GM21723 (cell line): Measurements from ENCODE around the gene BLTP3A.
"Not testable (repeated sequence)": the region's sequence is repeated elsewhere in the genome, so short reads cannot be mapped to it uniquely, and the experiment has no call there.

ENCODE experiments used
- ATAC-seq: cut with Tn5 transposase; IDR thresholded peaks from one replicate; pipeline ENCODE4 v1.9.1; 2021; ENCODE audit warnings: mild to moderate bottlenecking, moderate library complexity; ENCODE audit not compliant: unreplicated experiment

BLTP3A gene

DNA sequence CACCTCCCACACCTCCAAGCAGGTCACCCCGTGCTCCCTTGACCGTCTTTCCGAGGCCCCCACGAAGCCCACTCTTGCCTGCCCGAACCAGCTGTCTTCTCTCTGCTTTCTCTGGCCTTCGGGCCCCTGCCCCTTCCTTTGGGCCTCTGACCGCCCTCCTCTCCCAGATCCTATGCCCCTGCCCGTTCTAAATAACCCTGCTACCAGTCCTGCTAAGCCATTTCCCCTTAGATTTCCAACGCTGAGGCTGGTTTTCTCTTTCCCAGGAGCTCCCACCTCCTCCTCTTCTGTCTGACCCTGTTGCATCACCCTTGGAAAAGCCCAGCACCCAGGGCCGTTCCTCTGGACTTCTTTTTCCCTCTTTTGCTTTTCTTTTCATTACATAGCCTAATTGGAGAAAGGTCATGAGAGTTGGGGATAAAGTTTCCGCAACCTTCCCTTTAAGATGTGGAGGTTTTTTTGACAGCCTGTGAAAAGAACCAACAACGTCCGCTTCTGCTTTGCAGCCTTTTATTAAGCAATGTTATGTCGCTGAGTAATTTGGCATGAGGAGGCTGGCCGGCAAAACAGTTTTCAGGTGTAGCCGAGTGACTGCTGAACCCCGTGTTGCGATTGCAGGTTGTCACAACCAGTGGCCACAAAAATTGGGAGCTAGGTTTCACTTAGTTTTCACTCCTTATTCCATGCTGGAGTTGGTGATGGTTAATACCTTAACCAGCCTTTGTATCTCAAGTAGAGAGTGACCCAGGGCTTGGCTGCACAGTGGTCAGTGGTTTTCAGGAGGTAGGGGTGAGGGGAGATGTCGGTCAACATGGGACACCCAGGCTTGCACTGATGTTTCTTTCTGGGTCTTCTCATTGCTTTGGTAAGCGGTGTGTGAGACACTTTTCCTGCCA, 970 bp downstream of the BLTP3A start:
- peak; percentile 7 for ATAC-seq

- no peak for ATAC-seq
Observed at GRCh38 chr6:34793877-34794276, 2.0 kb downstream of the BLTP3A start.

DNA sequence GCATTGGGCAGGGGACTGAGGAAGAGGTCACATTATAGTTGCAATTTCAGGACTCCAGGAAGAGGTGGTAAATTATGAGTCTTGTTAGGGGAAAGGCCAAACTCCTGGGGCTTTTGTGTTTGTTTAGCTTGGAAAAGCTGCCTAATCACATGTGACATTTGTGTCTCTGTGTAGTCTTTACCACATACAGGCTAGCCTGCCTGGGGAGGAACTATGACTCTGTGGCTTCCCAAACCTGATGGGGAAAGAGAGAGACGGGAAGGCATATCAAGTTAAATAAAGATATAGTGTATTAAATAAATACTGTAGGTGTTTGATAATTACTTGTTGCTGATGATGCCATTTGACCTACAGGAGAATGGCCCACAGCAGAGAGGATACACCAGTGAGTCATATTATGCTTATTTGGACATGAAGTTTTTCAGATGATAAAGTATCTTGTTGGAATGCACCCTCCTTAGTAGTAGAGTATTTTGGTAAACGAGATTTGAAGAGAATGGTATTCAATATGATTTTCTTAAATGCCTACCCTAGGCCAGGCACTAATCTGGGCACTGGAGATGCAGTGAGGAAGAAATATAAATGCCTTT, 4.0 kb downstream of the BLTP3A start:
- no peak for ATAC-seq

DNA sequence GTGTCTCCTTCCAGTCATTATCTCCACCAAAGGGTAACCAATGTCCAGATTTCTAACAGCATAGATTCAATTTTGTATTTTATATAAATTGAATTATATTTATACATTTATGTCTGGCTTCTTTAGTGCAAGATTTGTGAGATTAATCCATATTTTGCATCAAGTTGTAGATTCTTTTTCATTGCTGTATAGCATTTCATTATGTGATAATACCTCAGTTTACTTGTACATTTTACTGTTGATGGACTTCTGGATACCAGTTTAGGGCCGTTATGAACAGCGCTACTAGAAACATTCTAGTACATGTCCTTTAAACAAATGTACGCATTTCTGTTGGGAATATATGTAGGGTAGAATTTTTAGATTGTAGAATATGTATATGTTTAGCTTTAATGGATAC, 6.2 kb downstream of the BLTP3A start:
- ATAC-seq = no peak

- ATAC-seq = no peak
Observed at GRCh38 chr6:34799547-34799946, 7.7 kb downstream of the BLTP3A start.

DNA sequence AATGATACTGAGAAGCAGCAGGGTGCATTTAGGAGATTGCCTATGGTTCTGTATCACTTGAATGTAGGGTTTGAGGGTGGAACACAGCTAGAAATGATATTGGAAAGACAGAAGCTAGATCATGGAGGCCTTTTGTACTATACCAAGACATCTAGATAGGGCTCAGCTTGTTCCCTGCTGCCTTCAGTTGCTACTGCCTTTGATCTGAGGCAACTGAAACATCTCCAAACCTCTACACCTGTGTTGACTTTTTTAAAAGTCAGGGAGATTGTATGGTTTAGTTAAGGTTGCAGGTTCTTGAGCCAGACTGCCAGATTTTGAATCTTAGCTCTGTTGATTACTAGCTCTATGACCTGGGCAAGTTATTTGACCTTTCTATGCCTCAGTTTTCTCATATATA, 12.7 kb downstream of the BLTP3A start:
- no peak for ATAC-seq

DNA sequence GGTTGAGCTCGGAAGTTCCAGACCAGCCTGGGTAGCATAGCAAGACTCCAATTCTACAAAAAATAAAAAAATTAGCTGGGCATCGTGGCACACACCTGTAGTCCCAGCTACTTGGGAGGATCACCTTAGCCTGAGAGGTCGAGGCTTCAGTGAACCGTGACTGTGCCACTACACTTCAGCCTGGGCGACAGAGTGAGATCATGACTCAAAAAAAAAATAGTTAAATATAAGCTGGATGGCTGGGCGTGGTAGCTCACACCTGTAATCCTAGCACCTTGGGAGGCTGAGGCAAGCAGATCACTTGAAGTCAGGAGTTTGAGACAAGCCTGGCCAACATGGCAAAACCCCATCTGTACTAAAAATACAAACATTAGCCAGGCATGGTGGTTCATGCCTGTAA, 13.2 kb downstream of the BLTP3A start:
- not testable (repeated sequence) for ATAC-seq

DNA sequence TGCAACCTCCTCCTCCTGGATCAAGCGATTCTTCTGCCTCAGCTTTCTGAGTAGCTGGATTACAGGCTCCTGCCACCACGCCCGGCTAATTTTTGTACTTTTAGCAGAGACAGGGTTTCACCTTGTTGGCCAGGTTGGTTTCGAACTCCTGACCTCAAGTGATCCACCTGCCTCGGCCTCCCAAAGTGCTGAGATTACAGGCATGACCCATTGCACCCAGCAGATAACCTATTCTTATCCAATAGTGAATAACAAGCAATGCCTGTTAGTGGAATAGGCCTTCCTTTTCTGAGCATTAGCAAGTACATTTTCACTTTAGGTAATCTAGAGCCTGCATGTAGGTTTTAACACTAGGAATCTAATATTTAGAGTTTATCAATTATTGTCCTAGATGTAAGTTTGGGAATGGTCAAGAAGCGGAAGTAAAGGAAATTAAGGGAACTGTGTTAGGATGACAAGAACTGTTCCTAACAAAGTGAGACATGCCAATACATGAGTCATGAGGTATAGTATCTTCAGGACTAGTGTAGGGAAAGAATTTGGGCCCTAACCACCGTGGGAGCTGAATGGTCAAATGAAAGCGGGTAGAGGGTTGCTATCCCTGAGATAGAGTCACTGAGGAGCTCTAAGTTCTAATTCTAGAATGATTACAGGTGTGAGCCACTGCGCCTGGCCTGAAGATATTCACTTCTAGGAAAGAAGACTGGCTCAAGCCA, 15.0 kb downstream of the BLTP3A start:
- no peak for ATAC-seq

GRCh38 chr6:34808473-34808872, 16.6 kb downstream of the BLTP3A start:
- ATAC-seq = not testable (repeated sequence)

DNA sequence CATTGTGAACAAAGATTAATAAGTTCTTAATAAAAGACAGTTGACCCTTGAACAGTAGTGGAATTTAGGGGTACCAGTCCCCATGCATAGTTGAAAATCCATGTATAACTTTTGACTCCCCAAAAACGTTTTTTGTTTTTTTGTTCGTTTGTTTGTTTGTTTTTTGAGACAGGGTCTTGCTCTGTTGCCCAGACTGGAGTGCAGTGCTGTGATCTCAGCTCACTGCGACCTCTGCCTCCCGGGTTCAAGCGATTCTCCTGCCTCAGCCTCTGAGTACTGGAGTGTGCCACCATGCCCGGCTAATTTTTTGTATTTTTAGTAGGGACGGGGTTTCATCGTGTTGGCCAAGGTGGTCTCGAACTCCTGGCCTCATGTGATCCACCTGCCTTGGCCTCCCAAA, 17.5 kb downstream of the BLTP3A start:
- ATAC-seq = not testable (repeated sequence)

DNA sequence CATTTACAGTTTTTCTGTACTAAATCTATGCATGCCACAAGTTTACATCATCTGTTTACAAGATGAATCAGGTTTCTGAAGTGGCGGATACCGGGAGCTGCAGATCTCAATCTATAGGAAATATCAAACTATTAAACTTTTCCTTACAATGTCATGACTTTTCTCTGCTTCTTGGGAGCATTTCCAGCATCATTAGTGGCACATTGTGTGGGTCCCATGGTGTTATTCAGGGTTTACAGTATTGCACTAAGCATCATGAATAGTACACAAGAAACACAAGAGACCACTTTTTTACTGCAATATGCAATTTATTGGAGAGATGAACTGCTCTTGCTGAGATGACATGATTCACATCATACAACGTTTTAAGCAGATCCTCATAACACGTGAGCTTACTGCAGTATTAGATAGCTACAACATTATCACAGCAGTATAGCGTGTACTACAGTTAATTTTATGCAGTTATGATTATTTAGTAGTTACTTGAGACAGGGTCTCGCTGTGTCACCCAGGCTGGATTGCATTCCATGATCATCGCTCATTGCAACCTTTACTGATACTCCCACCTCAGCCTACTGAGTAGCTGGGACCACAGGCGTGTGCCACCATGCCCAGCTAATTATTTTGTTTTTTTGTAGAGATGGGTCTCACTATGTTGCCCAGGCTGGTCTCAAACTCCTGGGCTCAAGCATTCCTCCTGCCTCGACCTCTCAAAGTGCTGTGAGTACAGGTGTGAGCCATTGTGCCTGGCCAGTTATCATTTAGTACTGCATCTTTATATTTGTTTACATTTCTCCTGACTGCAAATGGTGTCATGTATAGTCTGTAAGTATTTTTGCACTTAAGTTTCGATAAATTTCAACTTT, 18.4 kb downstream of the BLTP3A start:
- no peak for ATAC-seq

DNA sequence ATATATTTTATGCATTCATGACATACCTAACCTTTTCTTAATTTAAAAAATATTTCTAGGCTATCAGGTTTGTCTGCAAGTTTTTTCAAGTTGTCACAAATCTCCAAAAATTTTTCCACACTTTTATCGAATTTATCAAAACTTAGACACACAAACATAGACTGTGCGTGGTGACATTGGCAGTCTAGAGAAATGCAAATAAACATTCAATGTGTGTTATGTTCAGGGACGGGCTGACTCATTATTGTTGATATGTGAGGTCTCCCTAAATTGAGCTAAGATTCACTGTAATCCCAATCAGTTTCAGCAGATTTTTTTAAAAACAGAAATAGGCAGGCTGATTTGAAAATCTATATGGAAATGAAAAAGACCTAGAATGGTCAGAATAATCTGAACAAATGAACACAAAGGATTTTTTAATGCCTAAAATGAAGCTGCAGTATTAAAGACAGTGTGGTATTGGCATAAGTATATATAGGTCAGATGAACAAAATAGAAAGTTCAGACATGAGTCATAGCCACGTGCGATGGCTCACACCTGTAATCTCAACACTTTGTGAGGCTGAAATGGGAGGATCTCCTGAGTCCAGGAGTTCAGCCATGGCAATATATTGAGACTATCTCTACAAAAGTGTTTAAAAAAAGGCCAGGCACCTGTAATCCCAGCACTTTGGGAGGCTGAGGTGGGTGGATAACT, 19.2 kb downstream of the BLTP3A start:
- peak; percentile 93 for ATAC-seq

- no peak for ATAC-seq
Observed at GRCh38 chr6:34813028-34813713, 21.3 kb downstream of the BLTP3A start.

GRCh38 chr6:34816635-34817301, 24.9 kb downstream of the BLTP3A start:
- ATAC-seq = no peak

GRCh38 chr6:34817446-34817845, 25.6 kb downstream of the BLTP3A start:
- ATAC-seq = no peak

GRCh38 chr6:34818872-34819570, 27.1 kb downstream of the BLTP3A start:
- ATAC-seq = not testable (repeated sequence)

DNA sequence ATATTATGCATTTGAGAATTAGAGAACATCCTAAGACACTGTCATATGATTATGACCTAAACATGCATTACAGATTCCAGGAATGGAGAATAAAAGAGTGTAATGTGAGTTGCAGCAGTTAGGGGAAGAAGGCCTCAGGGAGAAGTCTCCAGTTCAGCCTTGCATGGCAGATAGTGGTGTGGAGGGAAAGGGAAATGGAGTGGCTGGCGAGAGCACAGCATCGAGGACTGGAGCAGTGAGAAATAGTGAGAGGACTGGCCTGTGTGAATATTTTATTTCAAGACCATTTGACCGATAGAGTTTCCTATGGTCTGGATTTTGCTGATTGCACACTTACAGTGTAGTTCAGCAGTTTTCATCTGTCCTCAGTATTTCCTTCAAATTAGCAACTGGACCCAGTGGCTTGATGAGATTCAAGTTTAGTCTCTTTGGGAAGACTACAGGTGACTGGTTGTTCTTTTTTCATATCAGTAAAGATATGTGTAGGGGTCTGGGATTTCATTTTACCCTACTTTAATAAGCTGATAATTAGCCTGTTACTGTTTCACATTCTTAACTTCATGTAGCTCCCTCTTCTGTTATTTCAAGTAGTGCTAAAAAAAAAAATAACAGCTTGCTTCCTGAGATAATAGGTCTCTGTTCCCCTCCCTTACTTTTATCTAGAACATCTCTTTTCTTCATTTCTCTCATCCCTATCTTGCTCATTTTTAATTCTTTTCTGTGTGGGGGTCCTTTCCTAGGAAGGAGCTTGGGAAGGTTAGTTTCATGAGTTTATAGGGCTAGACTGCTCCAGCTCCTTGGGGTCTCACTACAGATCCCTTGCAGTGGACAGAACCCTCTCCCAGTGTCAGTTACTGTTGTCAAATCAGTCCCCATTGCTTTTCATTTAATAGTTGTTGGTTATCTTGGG, 27.9 kb downstream of the BLTP3A start:
- no peak for ATAC-seq
